ENCODE measurements around the gene RMDN3.

RMDN3 gene

DNA sequence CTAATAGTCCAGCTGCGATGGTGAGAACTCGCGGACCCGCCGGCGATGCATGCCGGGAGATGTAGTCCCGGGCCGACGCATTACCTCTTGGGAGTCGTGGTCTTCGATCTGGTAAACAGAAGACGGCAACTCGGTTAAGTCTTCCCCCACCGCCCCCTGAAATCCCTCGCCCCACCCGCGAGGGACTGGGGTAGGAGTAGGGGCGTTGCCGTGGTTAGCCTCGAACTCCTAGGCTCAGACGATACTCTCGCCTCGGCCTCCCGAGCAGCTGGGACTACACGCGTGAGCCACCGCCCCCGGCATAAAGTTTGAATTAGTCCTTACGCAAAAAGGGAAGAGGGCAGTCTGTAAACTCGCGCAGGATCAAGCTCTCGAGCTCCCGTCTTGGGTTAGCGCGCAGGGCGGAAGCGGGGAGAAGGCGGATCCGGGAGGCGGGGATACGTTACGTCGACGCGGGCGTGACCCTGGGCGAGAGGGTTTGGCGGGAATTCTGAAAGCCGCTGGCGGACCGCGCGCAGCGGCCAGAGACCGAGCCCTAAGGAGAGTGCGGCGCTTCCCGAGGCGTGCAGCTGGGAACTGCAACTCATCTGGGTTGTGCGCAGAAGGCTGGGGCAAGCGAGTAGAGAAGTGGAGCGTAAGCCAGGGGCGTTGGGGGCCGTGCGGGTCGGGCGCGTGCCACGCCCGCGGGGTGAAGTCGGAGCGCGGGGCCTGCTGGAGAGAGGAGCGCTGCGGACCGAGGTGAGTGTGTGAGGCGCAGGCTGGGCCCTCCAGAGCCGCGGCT, 60.2 kb downstream of the RMDN3 start, which contains the start of gene RAD51:
Gene RAD51, plus strand, starts transcription at position 487 of the 781 bp plus-strand sequence. CDS start 3,585 bp downstream, outside the sequence.
- peak; percentile 85 for DNase-seq (ENCODE audit: low read depth, low spot score)

DNA sequence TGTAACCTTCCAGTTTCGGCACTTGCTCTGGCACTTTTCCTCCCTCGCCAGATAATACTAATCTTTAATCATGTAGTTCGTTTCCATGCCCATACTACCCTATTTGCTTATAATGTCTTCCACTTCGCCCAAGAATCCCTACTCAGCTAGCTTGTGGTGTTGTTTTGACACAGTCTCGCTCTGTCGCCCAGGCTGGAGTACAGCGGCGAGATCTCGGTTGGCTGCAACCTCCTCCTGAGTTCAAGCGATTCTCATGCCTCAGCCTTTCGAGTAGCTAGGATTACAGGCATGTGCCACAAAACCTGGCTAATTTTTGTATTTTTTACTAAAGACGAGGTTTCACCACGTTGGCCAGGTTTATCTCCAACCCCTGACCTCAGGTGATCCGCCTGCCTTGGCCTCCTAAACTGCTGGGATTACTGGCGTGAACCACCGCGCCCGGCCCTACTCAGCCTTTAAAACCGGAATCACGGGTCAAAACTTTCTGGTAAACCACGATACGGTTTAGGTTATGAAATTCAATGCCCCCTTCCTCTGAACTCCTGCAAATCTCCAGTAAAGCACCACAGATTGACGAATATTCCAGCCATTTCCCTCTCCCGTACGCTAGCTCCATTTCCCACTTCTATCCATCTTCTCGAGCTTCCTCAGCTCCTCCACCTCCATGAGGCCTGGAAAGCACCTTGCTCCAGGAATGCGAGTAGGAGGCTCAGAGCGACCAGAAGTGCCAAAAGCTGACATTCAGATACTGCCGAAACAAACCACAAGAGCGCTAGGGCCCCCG, 61.0 kb downstream of the RMDN3 start:
- no peak for DNase-seq (ENCODE audit: low read depth, low spot score)

DNA sequence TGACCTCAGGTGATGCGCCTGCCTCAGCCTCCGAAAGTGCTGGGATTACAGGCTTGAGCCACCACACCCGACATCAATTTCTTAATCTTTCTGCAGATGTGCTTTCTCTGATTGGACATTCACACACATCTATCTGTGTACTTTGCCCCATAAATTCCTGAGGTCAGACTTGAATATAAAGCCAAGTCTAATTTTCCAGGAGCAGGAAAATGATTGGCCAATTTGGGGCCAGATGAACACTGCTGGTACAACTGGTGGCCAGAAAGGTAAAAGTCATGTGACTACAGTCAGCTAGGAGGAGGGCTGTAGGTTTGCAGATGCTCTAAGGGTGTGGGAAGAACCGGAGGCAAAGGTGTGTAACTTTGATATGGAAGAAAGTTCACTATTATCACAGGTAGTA, 63.3 kb downstream of the RMDN3 start:
- no peak for DNase-seq (ENCODE audit: low read depth, low spot score)

DNA sequence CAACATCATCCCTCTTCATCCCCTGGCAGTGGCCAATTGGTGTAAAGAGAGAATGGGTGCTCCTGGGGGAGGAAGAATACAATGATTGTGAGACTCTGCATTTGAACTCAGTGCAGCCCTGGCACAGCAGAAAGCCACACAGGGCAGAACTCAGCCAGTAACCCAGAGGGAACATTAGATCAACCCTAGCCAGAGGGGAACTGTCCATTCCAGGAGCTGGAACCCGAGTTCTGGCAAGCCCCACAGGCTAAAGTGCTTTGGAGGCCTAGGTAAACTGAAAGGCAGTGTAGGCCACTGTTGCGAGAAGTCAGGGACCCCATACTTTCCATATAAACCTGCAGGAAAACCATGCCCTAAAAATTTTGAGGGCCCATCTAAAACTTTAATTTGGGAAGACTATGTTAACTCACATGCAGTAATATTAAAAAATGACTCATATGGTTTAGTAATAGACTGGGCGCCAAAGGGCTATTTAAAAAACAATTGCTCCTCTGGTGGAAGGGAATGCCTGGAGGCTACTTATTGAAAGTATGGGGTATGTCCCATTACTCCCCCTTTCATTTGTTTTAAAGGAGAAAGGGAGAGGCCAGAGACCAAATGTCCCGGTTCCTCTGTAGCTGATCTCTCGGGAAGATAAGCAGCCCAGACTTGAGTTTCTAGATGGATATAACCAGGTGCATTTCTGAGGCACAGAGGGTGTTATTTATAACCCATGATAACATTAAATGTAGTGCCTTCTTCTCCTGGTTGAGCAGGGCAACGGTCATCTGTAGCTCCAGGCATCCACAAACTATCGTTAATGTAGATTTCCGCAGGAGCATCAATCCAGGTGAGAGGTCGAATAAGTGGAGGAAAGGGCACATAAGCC, 65.9 kb downstream of the RMDN3 start:
- DNase-seq (ENCODE audit: low read depth, low spot score), result no peak

All from activated CD4-positive, CD25-positive, alpha-beta regulatory T cell treated with anti-CD3 and anti-CD28 coated beads, Interleukin-2, amount 50 U/mL, for 16 hours (primary cell).